ENCODE measurements around the gene TCOF1. TPM values are rescaled to one million over a fixed set of nuclear protein-coding genes. Genes with fewer than 3 reads are reported as not detected.

The TCOF1 gene
- total and polyA plus RNA-seq, 2 of the 8 experiments (the other 6 are each of a cell fraction or from before 2014, with no cell fraction given), result 35.9 to 170 TPM

DNA sequence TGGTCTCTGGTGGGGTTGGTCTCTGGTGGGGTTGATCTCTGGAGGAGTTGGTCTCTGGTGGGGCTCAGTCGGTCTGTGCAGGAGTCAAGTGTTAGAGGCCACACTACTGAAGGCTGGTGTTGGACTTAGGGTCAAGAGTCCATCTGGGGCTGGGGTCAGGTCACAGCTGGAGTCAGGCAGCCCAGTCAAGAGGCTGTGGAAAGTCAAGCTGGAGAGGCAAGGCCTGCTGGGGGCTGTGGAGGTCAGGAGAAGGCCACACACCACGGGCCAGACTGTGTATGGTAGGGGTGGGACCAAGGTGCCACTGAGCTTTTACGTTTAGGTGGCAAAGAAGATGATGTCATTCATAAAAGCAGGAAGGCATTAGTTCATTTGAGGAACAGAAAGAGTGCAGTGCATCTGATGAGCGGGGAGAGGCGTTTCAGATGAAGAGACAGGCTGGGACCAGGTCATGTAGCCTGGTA is 71.9 kb downstream of the TCOF1 start (continued):
- TF ChIP-seq, protein P1, sequence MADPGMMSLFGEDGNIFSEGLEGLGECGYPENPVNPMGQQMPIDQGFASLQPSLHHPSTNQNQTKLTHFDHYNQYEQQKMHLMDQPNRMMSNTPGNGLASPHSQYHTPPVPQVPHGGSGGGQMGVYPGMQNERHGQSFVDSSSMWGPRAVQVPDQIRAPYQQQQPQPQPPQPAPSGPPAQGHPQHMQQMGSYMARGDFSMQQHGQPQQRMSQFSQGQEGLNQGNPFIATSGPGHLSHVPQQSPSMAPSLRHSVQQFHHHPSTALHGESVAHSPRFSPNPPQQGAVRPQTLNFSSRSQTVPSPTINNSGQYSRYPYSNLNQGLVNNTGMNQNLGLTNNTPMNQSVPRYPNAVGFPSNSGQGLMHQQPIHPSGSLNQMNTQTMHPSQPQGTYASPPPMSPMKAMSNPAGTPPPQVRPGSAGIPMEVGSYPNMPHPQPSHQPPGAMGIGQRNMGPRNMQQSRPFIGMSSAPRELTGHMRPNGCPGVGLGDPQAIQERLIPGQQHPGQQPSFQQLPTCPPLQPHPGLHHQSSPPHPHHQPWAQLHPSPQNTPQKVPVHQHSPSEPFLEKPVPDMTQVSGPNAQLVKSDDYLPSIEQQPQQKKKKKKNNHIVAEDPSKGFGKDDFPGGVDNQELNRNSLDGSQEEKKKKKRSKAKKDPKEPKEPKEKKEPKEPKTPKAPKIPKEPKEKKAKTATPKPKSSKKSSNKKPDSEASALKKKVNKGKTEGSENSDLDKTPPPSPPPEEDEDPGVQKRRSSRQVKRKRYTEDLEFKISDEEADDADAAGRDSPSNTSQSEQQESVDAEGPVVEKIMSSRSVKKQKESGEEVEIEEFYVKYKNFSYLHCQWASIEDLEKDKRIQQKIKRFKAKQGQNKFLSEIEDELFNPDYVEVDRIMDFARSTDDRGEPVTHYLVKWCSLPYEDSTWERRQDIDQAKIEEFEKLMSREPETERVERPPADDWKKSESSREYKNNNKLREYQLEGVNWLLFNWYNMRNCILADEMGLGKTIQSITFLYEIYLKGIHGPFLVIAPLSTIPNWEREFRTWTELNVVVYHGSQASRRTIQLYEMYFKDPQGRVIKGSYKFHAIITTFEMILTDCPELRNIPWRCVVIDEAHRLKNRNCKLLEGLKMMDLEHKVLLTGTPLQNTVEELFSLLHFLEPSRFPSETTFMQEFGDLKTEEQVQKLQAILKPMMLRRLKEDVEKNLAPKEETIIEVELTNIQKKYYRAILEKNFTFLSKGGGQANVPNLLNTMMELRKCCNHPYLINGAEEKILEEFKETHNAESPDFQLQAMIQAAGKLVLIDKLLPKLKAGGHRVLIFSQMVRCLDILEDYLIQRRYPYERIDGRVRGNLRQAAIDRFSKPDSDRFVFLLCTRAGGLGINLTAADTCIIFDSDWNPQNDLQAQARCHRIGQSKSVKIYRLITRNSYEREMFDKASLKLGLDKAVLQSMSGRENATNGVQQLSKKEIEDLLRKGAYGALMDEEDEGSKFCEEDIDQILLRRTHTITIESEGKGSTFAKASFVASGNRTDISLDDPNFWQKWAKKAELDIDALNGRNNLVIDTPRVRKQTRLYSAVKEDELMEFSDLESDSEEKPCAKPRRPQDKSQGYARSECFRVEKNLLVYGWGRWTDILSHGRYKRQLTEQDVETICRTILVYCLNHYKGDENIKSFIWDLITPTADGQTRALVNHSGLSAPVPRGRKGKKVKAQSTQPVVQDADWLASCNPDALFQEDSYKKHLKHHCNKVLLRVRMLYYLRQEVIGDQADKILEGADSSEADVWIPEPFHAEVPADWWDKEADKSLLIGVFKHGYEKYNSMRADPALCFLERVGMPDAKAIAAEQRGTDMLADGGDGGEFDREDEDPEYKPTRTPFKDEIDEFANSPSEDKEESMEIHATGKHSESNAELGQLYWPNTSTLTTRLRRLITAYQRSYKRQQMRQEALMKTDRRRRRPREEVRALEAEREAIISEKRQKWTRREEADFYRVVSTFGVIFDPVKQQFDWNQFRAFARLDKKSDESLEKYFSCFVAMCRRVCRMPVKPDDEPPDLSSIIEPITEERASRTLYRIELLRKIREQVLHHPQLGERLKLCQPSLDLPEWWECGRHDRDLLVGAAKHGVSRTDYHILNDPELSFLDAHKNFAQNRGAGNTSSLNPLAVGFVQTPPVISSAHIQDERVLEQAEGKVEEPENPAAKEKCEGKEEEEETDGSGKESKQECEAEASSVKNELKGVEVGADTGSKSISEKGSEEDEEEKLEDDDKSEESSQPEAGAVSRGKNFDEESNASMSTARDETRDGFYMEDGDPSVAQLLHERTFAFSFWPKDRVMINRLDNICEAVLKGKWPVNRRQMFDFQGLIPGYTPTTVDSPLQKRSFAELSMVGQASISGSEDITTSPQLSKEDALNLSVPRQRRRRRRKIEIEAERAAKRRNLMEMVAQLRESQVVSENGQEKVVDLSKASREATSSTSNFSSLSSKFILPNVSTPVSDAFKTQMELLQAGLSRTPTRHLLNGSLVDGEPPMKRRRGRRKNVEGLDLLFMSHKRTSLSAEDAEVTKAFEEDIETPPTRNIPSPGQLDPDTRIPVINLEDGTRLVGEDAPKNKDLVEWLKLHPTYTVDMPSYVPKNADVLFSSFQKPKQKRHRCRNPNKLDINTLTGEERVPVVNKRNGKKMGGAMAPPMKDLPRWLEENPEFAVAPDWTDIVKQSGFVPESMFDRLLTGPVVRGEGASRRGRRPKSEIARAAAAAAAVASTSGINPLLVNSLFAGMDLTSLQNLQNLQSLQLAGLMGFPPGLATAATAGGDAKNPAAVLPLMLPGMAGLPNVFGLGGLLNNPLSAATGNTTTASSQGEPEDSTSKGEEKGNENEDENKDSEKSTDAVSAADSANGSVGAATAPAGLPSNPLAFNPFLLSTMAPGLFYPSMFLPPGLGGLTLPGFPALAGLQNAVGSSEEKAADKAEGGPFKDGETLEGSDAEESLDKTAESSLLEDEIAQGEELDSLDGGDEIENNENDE (IDR thresholded peaks at IDR 0.05; ENCODE audit: insufficient replicate concordance, low read length), result no peak
- TF ChIP-seq CREB1 (IDR thresholded peaks at IDR 0.05) (no peak), SP4 (IDR thresholded peaks at IDR 0.05; ENCODE audit: low read length) (no peak)
